GM12865 (cell line): ENCODE data around the gene DPH1.

Experiments used
- DNase-seq: peaks from one replicate; pipeline ENCODE4 v3.0.0; 2010; ENCODE audit warnings: low read depth
- H3K4me3 ChIP-seq: 2 replicates; pipeline ENCODE4 v1.5.1; 2011; ENCODE audit warnings: mild to moderate bottlenecking, low read depth, low read length, control low read depth
- TF ChIP-seq, protein P1 (sequence below): IDR thresholded peaks from 2 replicates; pipeline ENCODE4 v1.5.1; 2011; ENCODE audit warnings: low read length, control low read depth, low read depth, inconsistent platforms; ENCODE audit not compliant: insufficient read depth; ENCODE audit errors: missing control alignments

The DPH1 gene

DNA sequence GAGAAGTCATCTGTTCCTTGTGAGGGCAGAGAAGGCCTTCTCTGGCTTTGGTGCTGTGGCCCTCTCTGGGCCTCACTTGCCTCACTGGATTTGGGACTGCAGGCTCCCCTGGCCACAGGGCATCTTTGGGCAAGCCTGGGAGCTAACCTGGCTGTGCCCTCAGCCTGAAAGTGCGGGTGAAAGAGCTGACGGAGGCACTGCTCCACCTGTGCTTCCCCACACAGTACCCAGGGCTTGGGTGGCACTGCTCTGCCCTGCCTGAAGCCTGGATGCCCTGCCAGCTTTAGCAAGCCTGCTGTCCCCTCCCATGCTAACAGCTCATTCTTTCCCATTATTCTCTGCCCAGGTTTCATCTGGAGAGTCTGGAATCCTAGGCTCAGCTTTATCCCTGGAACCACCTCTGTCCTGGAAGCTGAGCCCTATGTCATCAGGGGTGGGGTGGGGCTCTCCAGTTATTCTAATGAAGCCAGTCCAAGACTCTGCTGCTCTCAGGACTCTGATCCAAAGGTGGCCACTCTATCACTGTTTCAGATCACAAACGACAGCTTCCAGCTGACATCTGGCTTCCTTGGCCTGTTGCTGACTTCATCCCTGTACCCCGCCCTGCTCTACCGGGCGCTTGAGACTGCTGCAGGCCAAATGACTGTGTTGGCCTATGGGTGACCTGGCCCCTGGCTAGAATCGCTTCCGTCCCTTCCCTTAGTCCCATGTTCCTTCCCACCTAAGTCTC, 54.2 kb downstream of the DPH1 start:
- DNase-seq = no peak

DNA sequence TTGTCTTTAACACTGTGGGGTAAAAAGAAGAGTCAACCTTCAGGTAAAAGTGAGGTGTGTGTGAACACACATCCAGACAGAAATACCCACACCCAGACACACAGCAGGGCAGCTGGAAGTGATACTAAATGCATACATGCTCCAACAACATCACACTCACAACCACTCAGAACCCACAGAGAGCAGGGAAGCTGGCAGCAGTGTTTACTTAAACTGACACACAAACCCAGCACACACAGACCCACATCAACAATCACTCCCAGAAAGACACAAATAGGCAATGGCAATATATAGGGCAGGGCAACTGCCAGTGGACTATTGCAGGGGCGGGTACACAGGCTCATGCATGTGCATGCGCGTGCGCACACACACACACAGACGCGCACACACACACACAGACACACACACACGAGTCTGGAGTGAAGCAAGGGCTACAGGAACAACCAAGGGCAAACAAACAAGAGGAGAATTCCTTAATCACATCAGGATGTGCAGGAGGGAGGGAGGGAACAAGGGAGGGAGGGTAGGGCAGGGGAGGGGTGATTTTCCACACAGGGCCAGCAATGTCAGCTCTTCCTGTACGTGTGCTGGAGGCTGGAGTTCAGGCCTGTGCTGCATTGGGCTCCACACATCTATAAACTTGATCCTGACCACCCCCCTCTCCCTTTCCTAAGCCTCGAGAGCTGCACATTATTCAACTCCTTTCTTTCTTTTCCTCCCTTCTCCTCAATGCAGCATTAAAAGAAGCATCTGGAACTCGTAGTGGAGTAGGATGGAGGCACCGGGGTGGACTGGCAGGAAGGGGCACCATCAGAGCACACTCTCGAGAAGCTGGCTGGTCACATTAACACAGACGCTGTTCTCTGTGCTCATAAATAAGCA, 55.1 kb downstream of the DPH1 start:
- no peak for DNase-seq
- no peak overlapping the region for H3K4me3 ChIP-seq
- TF ChIP-seq, protein P1, sequence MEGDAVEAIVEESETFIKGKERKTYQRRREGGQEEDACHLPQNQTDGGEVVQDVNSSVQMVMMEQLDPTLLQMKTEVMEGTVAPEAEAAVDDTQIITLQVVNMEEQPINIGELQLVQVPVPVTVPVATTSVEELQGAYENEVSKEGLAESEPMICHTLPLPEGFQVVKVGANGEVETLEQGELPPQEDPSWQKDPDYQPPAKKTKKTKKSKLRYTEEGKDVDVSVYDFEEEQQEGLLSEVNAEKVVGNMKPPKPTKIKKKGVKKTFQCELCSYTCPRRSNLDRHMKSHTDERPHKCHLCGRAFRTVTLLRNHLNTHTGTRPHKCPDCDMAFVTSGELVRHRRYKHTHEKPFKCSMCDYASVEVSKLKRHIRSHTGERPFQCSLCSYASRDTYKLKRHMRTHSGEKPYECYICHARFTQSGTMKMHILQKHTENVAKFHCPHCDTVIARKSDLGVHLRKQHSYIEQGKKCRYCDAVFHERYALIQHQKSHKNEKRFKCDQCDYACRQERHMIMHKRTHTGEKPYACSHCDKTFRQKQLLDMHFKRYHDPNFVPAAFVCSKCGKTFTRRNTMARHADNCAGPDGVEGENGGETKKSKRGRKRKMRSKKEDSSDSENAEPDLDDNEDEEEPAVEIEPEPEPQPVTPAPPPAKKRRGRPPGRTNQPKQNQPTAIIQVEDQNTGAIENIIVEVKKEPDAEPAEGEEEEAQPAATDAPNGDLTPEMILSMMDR = no peak

More for the DNA sequence above, 54.2 kb downstream of the DPH1 start:
- TF ChIP-seq, protein P1 = no peak
- no peak overlapping the region for H3K4me3 ChIP-seq

DNA sequence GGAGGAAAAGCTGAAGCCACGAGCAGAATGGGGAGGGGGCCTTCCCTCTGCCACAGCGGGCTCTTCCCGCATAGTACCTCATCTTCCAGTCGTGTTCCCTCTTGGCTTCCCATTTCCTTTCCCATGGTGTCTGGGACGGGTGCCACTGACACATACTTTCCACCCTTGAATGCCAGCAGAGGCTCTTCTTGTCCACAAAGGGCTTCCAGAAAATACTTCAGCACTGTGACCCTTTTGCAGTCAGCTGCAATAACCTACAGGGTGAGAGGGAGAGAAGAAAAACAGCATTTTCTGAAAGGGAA, 55.6 kb downstream of the DPH1 start:
- no peak overlapping the region for H3K4me3 ChIP-seq
- TF ChIP-seq, protein P1 = no peak
- no peak for DNase-seq

DNA sequence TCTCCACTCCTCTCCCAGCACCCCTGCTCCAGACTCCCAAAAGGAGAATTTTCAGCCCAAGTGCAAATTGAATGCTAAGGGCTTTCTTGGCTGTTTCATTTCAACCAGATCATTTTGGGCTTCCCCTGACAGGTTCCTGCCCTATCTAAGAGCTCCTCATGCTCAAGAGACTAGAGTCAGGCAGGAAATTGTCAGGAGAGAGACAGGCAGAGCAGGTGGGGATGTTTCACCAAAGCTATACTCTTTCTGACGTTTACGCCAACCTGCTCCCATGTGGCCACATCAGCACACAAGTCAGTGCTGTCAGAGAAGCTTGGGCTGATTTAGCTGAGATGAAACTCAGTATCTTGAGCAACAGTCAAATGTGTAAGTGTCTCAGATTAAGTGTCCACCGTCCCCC, 56.4 kb downstream of the DPH1 start:
- DNase-seq = peak; percentile 63
- H3K4me3 ChIP-seq = no peak overlapping the region
- TF ChIP-seq, protein P1 = no peak

DNA sequence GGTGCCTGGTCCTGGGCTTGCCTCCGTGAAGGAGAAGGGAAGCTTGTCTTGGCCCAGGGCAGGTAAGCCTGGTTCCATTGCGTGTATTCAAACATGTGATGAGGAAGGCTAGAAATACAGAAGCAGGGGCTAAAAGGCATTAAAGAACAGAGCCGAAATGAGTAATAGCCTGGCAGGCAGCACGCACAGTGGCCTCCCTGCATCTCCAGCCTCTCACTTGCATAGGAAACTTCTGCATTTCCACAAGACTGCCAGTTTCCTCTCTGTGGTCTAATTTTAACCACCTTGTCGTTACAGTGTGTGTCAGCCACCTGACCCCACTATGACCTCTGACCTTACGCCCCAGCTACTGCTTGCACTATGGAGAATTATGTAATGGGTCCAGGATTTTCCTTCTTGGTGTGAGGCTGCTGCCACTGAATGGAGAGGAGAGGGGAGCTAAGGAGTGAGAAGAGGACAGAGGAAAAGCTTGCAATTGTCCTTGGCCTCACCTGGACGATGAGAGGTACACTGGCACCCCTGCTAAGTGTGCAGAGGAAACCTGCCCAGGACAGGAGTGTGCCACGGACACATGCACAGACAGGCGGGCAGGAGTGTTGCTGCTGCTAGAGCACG, 57.8 kb downstream of the DPH1 start:
- peak; percentile 93 for DNase-seq
- TF ChIP-seq, protein P1 = no peak
- peak overlapping the region; percentile 79 for H3K4me3 ChIP-seq

DNA sequence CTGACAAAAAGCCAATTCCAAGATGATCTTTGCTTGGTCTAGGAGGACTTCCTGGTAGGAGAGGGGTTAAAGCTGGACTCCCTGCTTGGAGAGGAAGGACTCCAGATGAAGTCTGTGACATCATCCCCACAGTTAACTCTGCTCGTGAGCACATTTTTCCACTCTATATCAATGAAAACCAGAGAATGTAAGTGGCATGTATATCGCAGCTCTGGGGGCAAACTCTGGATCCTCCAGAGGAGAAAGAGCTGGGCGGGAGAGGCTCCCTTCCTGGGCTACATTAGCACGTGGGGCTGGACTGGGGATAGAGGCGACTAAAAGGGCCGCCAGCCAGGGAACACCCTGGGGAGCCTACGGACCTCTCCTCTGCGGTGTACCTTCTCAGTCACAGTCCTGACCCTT, 59.1 kb downstream of the DPH1 start:
- peak overlapping the region; percentile 79 for H3K4me3 ChIP-seq
- TF ChIP-seq, protein P1 = no peak
- peak; percentile 31 for DNase-seq
